ENCODE measurements around the gene SBK2.

DNA sequence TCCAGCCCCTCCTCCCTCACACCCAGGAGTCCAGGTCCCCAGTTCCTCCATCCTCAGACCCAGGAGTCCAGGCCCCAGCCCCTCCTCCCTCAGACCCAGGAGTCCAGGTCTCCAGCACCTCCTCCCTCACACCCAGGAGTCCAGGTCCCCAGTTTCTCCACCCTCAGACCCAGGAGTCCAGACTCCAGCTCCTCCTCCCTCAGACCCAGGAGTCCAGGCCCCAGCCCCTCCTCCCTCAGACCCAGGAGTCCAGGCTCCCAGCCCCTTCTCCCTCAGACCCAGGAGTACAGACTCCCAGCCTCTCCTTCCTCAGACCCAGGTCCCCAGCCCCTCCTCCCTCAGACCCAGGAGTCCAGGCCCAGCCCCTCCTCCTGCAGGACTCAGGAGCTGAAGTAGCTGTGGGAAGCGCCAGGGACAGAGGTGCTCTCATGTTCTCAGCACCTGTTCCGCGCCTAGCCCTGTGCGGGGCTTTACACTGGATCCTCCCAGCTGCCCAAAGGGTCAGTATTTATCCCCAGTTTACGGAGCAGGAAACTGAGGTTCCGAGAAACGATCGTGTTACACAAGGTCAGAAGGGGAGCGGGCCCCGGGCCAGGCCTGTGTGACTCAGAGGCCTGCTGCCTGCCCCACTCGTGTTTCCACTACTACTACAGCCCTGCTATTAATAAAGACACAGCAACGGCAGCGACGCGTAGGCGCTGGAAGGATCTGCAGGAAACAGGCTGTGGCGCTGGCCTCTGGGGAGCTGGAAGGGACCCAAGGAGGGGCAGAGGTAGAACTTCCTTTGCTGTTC, 10.1 kb upstream of the SBK2 start:
- TF ChIP-seq CTCF (conservative IDR thresholded peaks at IDR 0.05 in 1 of 2, IDR thresholded peaks at IDR 0.05 in 1 of 2; ENCODE audit: extremely low read depth in 1 of 2, insufficient read depth in 1 of 2, low read depth in 1 of 2, low read length in 2 of 2) (no peak), EZH2 (IDR thresholded peaks at IDR 0.05; ENCODE audit: borderline replicate concordance, low read length) (no peak)
